Stimulated activated naive CD8-positive, alpha-beta T cell treated with anti-CD3 and anti-CD28 coated beads, Interleukin-15, amount 100 ng/mL, for 72 hours (primary cell): ENCODE results near the gene ZNF155.

Experiments
- ATAC-seq: fragments of 150-1000 bp; cut with Tn5 transposase; 2 replicates; pipeline ENCODE4 v1.10.0; 2021; ENCODE audit warnings: mild to moderate bottlenecking, moderate library complexity
- DNase-seq, 2 donors: peaks; one replicate each; pipeline ENCODE4 v3.0.0; 2021 to 2022
- H3K27ac Mint-ChIP-seq, 2 donors: one replicate each; pipeline ENCODE4 v1.8.0; 2022; ENCODE audit warnings: mild to moderate bottlenecking in 2 of 2, mixed read lengths in 2 of 2, moderate library complexity in 2 of 2
- H3K27me3 Mint-ChIP-seq: one replicate; pipeline ENCODE4 v1.8.0; 2022; ENCODE audit warnings: mixed read lengths
- H3K4me1 Mint-ChIP-seq: one replicate; pipeline ENCODE4 v1.8.0; 2022; ENCODE audit warnings: mild to moderate bottlenecking, mixed read lengths
- H3K4me3 Mint-ChIP-seq, 2 donors: one replicate each; pipeline ENCODE4 v1.8.0; 2022; ENCODE audit warnings: mild to moderate bottlenecking in 2 of 2, mixed read lengths in 2 of 2, moderate library complexity in 1 of 2
- H3K9me3 Mint-ChIP-seq, 2 donors: one replicate each; pipeline ENCODE4 v1.8.0; 2022; ENCODE audit warnings: mixed read lengths in 2 of 2

Gene ZNF155

GRCh38 chr19:43983544-43983911 lies 460 bp upstream of the ZNF155 start:
- H3K27ac Mint-ChIP-seq: no peak overlapping the region
- peaks cover 15% of the 10 kb centered on the region for H3K4me1 Mint-ChIP-seq
- H3K27me3 Mint-ChIP-seq: no peaks in the 10 kb centered on the region
- DNase-seq (no peak), ATAC-seq (no peak)
- peak overlapping the region; percentile 73 to 98 for H3K4me3 Mint-ChIP-seq
- H3K9me3 Mint-ChIP-seq: peaks cover 8 to 22% of the 10 kb centered on the region in 2 donors

GRCh38 chr19:43984687-43985000 lies 656 bp downstream of the ZNF155 start:
- H3K27me3 Mint-ChIP-seq: no peaks in the 10 kb centered on the region
- H3K4me3 Mint-ChIP-seq: peak overlapping the region; percentile 94 to 98
- H3K4me1 Mint-ChIP-seq: peaks cover 15% of the 10 kb centered on the region
- peak in 1 of 2 donors; percentile 9 for DNase-seq
- peak overlapping the region; percentile 99 for H3K27ac Mint-ChIP-seq
- ATAC-seq: peak; percentile 29
- peaks cover 16 to 33% of the 10 kb centered on the region in 2 donors for H3K9me3 Mint-ChIP-seq

- Mint-ChIP-seq H3K27me3 (no peaks in the 10 kb centered on the region), H3K27ac (no peak overlapping the region), H3K4me1 (peaks cover 11% of the 10 kb centered on the region), H3K9me3 (peaks cover 46 to 47% of the 10 kb centered on the region in 2 donors), H3K4me3 (no peak overlapping the region)
- DNase-seq (no peak), ATAC-seq (no peak)
These were observed 13.8 kb downstream of the ZNF155 start for GRCh38 chr19:43997631-43998290.

GRCh38 chr19:44002212-44002565 lies 18.2 kb downstream of the ZNF155 start:
- H3K27ac Mint-ChIP-seq: peak overlapping the region; percentile 95
- H3K27me3 Mint-ChIP-seq: no peaks in the 10 kb centered on the region
- DNase-seq: no peak
- no peak for ATAC-seq
- H3K4me1 Mint-ChIP-seq: peaks cover 17% of the 10 kb centered on the region
- H3K9me3 Mint-ChIP-seq: peaks cover 47 to 50% of the 10 kb centered on the region in 2 donors
- peak overlapping the region; percentile 97 to 98 for H3K4me3 Mint-ChIP-seq

- H3K27me3 Mint-ChIP-seq: no peaks in the 10 kb centered on the region
- H3K27ac Mint-ChIP-seq: peak within 1 kb of the TSS; percentile 95
- peak within 1 kb of the TSS; percentile 97 to 98 for H3K4me3 Mint-ChIP-seq
- H3K4me1 Mint-ChIP-seq: peaks cover 17% of the 10 kb centered on the region
- peaks cover 47 to 50% of the 10 kb centered on the region in 2 donors for H3K9me3 Mint-ChIP-seq
- peak; percentile 74 to 86 for DNase-seq
- peak; percentile 95 for ATAC-seq
These were observed 18.8 kb downstream of the ZNF155 start, which contains the start of gene ZNF230 for GRCh38 chr19:44002566-44003460. Gene ZNF230 (plus strand): TSS chr19:44002957. CDS start chr19:44007079, 4,122 bp downstream.

GRCh38 chr19:44003461-44004009 lies 19.5 kb downstream of the ZNF155 start:
- H3K4me3 Mint-ChIP-seq: peak overlapping the region; percentile 97 to 98
- peaks cover 17% of the 10 kb centered on the region for H3K4me1 Mint-ChIP-seq
- H3K27ac Mint-ChIP-seq: peak overlapping the region; percentile 69 to 95
- ATAC-seq: peak; percentile 73
- DNase-seq: peak; percentile 17 to 19
- peaks cover 47 to 49% of the 10 kb centered on the region in 2 donors for H3K9me3 Mint-ChIP-seq
- H3K27me3 Mint-ChIP-seq: no peaks in the 10 kb centered on the region

- no peak for DNase-seq
- H3K27me3 Mint-ChIP-seq: no peaks in the 10 kb centered on the region
- peaks cover 55 to 62% of the 10 kb centered on the region in 2 donors for H3K9me3 Mint-ChIP-seq
- ATAC-seq: no peak
- H3K4me1 Mint-ChIP-seq: peaks cover 17% of the 10 kb centered on the region
- H3K4me3 Mint-ChIP-seq: no peak overlapping the region
- no peak overlapping the region for H3K27ac Mint-ChIP-seq
These were observed 22.0 kb downstream of the ZNF155 start for GRCh38 chr19:44005973-44006372.

- no peak overlapping the region for H3K4me3 Mint-ChIP-seq
- no peaks in the 10 kb centered on the region for H3K27me3 Mint-ChIP-seq
- no peak for ATAC-seq
- peaks cover 57 to 68% of the 10 kb centered on the region in 2 donors for H3K9me3 Mint-ChIP-seq
- H3K4me1 Mint-ChIP-seq: peaks cover 9% of the 10 kb centered on the region
- H3K27ac Mint-ChIP-seq: peak overlapping the region in 1 of 2 donors; percentile 30
- no peak for DNase-seq
These were observed 23.5 kb downstream of the ZNF155 start for GRCh38 chr19:44007473-44007872.

GRCh38 chr19:44010468-44010867 lies 26.5 kb downstream of the ZNF155 start:
- Mint-ChIP-seq H3K27me3 (no peaks in the 10 kb centered on the region), H3K27ac (no peak overlapping the region), H3K4me1 (no peaks in the 10 kb centered on the region), H3K9me3 (peaks cover 81 to 87% of the 10 kb centered on the region in 2 donors), H3K4me3 (no peak overlapping the region)
- ATAC-seq: no peak
- no peak for DNase-seq

- Mint-ChIP-seq H3K27me3 (no peaks in the 10 kb centered on the region), H3K27ac (no peak overlapping the region)
These were observed 35.5 kb downstream of the ZNF155 start for GRCh38 chr19:44019498-44019897.

GRCh38 chr19:44021221-44021620 lies 37.2 kb downstream of the ZNF155 start:
- H3K9me3 Mint-ChIP-seq: peaks cover 36 to 67% of the 10 kb centered on the region in 2 donors
- no peak overlapping the region for H3K27ac Mint-ChIP-seq
- no peak for DNase-seq
- no peaks in the 10 kb centered on the region for H3K27me3 Mint-ChIP-seq
- peaks cover 17% of the 10 kb centered on the region for H3K4me1 Mint-ChIP-seq
- no peak for ATAC-seq
- no peak overlapping the region for H3K4me3 Mint-ChIP-seq

More at GRCh38 chr19:44019498-44019897, 35.5 kb downstream of the ZNF155 start:
- ATAC-seq (no peak), DNase-seq (no peak)
- peaks cover 44 to 70% of the 10 kb centered on the region in 2 donors for H3K9me3 Mint-ChIP-seq
- H3K4me3 Mint-ChIP-seq: no peak overlapping the region
- peaks cover under 1% of the 10 kb centered on the region for H3K4me1 Mint-ChIP-seq

- DNase-seq: no peak
- ATAC-seq: no peak
- H3K27me3 Mint-ChIP-seq: no peaks in the 10 kb centered on the region
- H3K4me3 Mint-ChIP-seq: peak overlapping the region; percentile 97 to 99
- H3K9me3 Mint-ChIP-seq: peaks cover 29 to 51% of the 10 kb centered on the region in 2 donors
- H3K4me1 Mint-ChIP-seq: peaks cover 19% of the 10 kb centered on the region
- H3K27ac Mint-ChIP-seq: peak overlapping the region; percentile 97
These were observed 40.9 kb downstream of the ZNF155 start for GRCh38 chr19:44024900-44025216.

GRCh38 chr19:44025217-44025936 lies 41.4 kb downstream of the ZNF155 start, which contains the start of gene ZNF222:
Gene ZNF222 (plus strand): TSS chr19:44025379. CDS start chr19:44025437, 58 bp downstream.
- H3K27ac Mint-ChIP-seq: peak within 1 kb of the TSS; percentile 97
- ATAC-seq (peak; percentile 100), DNase-seq (peak; percentile 69 to 80)
- H3K4me1 Mint-ChIP-seq: peaks cover 19% of the 10 kb centered on the region
- peak within 1 kb of the TSS; percentile 97 to 99 for H3K4me3 Mint-ChIP-seq
- H3K9me3 Mint-ChIP-seq: peaks cover 26 to 47% of the 10 kb centered on the region in 2 donors
- H3K27me3 Mint-ChIP-seq: no peaks in the 10 kb centered on the region

GRCh38 chr19:44026622-44027021 lies 42.6 kb downstream of the ZNF155 start:
- Mint-ChIP-seq H3K4me3 (peak overlapping the region in 1 of 2 donors; percentile 23), H3K9me3 (peaks cover 26 to 49% of the 10 kb centered on the region in 2 donors), H3K27me3 (no peaks in the 10 kb centered on the region), H3K27ac (no peak overlapping the region), H3K4me1 (peaks cover 19% of the 10 kb centered on the region)
- DNase-seq: no peak
- no peak for ATAC-seq

- H3K4me3 Mint-ChIP-seq: no peak overlapping the region
- DNase-seq: no peak
- no peaks in the 10 kb centered on the region for H3K4me1 Mint-ChIP-seq
- H3K9me3 Mint-ChIP-seq: peaks cover 57 to 74% of the 10 kb centered on the region in 2 donors
- H3K27me3 Mint-ChIP-seq: no peaks in the 10 kb centered on the region
- ATAC-seq: no peak
- H3K27ac Mint-ChIP-seq: no peak overlapping the region
These were observed 48.1 kb downstream of the ZNF155 start for GRCh38 chr19:44032001-44032610.
